CD14-positive monocyte (primary cell): ENCODE measurements around the gene IL4R. TPM values are rescaled to one million over a fixed set of nuclear protein-coding genes. Genes with fewer than 3 reads are reported as not detected.

Experiments
- DNase-seq, 3 donors: peaks; one replicate each; pipeline ENCODE4 v3.0.0-alpha.2; 2011 to 2022
- H2AFZ ChIP-seq: 2 replicates; pipeline ENCODE4 v1.6.0; 2012; ENCODE audit warnings: mild to moderate bottlenecking, low read depth, low read length, inconsistent platforms; ENCODE audit not compliant: insufficient read depth, poor library complexity, severe bottlenecking
- H3K27ac ChIP-seq, 2 donors: 1 replicate in 1 of 2; 2 replicates in 1 of 2; pipeline ENCODE4 v1.5.1; 2012 to 2013; ENCODE audit warnings: low read length in 2 of 2, control low read depth in 1 of 2, inconsistent platforms in 1 of 2, low read depth in 1 of 2, mild to moderate bottlenecking in 1 of 2
- H3K27me3 ChIP-seq, 2 donors: one replicate each; pipeline versions ENCODE4 v1.6.0 to v1.6.1; 2011 to 2013; ENCODE audit warnings: low read length in 2 of 2; ENCODE audit not compliant: control insufficient read depth in 2 of 2, insufficient read depth in 2 of 2
- H3K36me3 ChIP-seq, 2 donors: replicated peaks in 1 of 2; 1 replicate in 1 of 2; 2 replicates in 1 of 2; pipeline versions ENCODE4 v1.5.1 to v1.6.1; 2012 to 2013; ENCODE audit warnings: low read length in 2 of 2, control low read depth in 1 of 2, inconsistent platforms in 1 of 2, mild to moderate bottlenecking in 1 of 2; ENCODE audit not compliant: insufficient read depth in 2 of 2, control insufficient read depth in 1 of 2
- H3K4me1 ChIP-seq, 2 donors: 1 replicate in 1 of 2; 2 replicates in 1 of 2; pipeline versions ENCODE4 v1.5.1 to v1.6.1; 2012 to 2013; ENCODE audit warnings: low read length in 2 of 2, control low read depth in 1 of 2, inconsistent platforms in 1 of 2, mild to moderate bottlenecking in 1 of 2, moderate library complexity in 1 of 2; ENCODE audit not compliant: insufficient read depth in 2 of 2, control insufficient read depth in 1 of 2
- H3K4me2 ChIP-seq: replicated peaks from 2 replicates; pipeline ENCODE3; 2012; ENCODE audit warnings: low read length, moderate library complexity, mild to moderate bottlenecking; ENCODE audit not compliant: poor library complexity, severe bottlenecking; ENCODE audit errors: extremely low read depth
- H3K4me3 ChIP-seq, 3 experiments: fragments of 200-600 bp in 1 of 3; sonication (generic) in 1 of 3; replicated peaks in 1 of 3; 1 replicate in 2 of 3; 2 replicates in 1 of 3; pipeline ENCODE4 v1.5.1; 2011 to 2013; ENCODE audit warnings: low read length in 3 of 3, mild to moderate bottlenecking in 3 of 3, control low read depth in 2 of 3, low read depth in 2 of 3, inconsistent platforms in 1 of 3, moderate library complexity in 1 of 3
- H3K79me2 ChIP-seq: 2 replicates; pipeline ENCODE4 v1.6.0; 2012; ENCODE audit warnings: mild to moderate bottlenecking, control low read depth, inconsistent platforms, low read length, moderate library complexity; ENCODE audit not compliant: insufficient read depth
- H3K9ac ChIP-seq: 2 replicates; pipeline ENCODE4 v1.6.0; 2017; ENCODE audit warnings: low read length, mild to moderate bottlenecking; ENCODE audit not compliant: insufficient read depth, poor library complexity, severe bottlenecking
- H3K9me3 ChIP-seq, 2 donors: replicated peaks in 1 of 2; 1 replicate in 1 of 2; 2 replicates in 1 of 2; pipeline versions ENCODE4 v1.5.1 to v1.6.1; 2012 to 2013; ENCODE audit warnings: low read length in 2 of 2, control low read depth in 1 of 2; ENCODE audit not compliant: control insufficient read depth in 1 of 2, insufficient read depth in 1 of 2
- H4K20me1 ChIP-seq: 2 replicates; pipeline ENCODE4 v1.6.0; 2012; ENCODE audit warnings: mild to moderate bottlenecking, low read length, control low read depth, moderate library complexity; ENCODE audit not compliant: insufficient read depth
- H3K27ac Mint-ChIP-seq, 7 donors: one replicate each; pipeline ENCODE4 v1.8.0; 2020; ENCODE audit warnings: mild to moderate bottlenecking in 7 of 7, mixed read lengths in 7 of 7, moderate library complexity in 6 of 7, inconsistent platforms in 2 of 7
- H3K27me3 Mint-ChIP-seq, 3 donors: one replicate each; pipeline ENCODE4 v1.8.0; 2021 to 2022; ENCODE audit warnings: low read depth in 3 of 3, mild to moderate bottlenecking in 3 of 3, mixed read lengths in 3 of 3, moderate library complexity in 3 of 3, inconsistent platforms in 1 of 3
- H3K36me3 Mint-ChIP-seq, 2 donors: one replicate each; pipeline ENCODE4 v1.8.0; 2020; ENCODE audit warnings: mixed read lengths in 2 of 2, inconsistent platforms in 1 of 2, mild to moderate bottlenecking in 1 of 2
- H3K4me1 Mint-ChIP-seq: one replicate; pipeline ENCODE4 v1.8.0; 2020; ENCODE audit warnings: mild to moderate bottlenecking, mixed read lengths
- H3K4me3 Mint-ChIP-seq, 2 donors: one replicate each; pipeline ENCODE4 v1.8.0; 2020; ENCODE audit warnings: mild to moderate bottlenecking in 2 of 2, mixed read lengths in 2 of 2, moderate library complexity in 1 of 2
- H3K9me3 Mint-ChIP-seq, 7 donors: one replicate each; pipeline ENCODE4 v1.8.0; 2020 to 2022; ENCODE audit warnings: mixed read lengths in 7 of 7, mild to moderate bottlenecking in 6 of 7, moderate library complexity in 6 of 7, inconsistent platforms in 2 of 7
- whole genome bisulfite sequencing: methylation state at CpG from one replicate; pipeline ENCODE4 v1.1.5; 2013; ENCODE audit warnings: missing lambda C conversion rate; ENCODE audit not compliant: insufficient coverage; 5-methylcytosine and 5-hydroxymethylcytosine counted together
- intact Hi-C, 2 donors: fragments of 100-400 bp; cut with micrococcal nuclease; formaldehyde crosslinking; loops; one replicate each; pipeline versions ENCODE4 v1.15.0 to v1.15.1; 2023
- polyA plus RNA-seq, 3 donors: library from polyadenylated mRNA; depleted of rRNA in 1 of 3; unstranded in 2 of 3; stranded (reverse) in 1 of 3; fragments of 300-500 nt in 2 of 3; fragments of >200 nt in 1 of 3; fragmentation: Illumina TruSeq in 2 of 3; gene quantifications; 1 replicate in 2 of 3; 2 replicates in 1 of 3; pipeline ENCODE4 v1.2.3, GENCODE V29; 2012 to 2021
- TF ChIP-seq, protein P1 (sequence below): fragments of 200-600 bp; IDR thresholded peaks from one replicate; pipeline ENCODE4 v1.8.0; 2022; ENCODE audit warnings: antibody characterized with exemption, mild to moderate bottlenecking

IL4R gene
- polyA plus RNA-seq, 3 donors = 25.1 to 80.4 (median 35.6) TPM

DNA sequence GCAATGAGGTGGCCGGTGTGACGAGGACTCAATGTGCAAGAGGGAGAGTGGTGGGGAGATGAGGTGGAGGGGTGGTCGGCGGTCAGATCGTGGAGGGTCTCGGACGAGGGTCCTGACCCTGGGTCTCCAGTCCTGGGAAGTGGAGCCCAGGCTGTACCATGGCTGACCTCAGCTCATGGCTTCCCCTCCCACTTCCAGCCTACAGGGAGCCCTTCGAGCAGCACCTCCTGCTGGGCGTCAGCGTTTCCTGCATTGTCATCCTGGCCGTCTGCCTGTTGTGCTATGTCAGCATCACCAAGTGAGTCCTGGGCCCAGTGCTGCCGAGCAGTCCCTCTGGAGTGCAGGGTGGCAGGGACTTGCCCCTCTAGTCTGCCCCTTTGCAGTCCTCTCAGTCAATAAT is 41.8 kb downstream of the IL4R start:
- 27% methylated on average over 5 of the region's 12 CpGs for WGBS
- Histone ChIP-seq H3K27ac (peak overlapping the region in 1 of 2 donors; percentile 37), H3K4me3 (no peak overlapping the region)

DNA sequence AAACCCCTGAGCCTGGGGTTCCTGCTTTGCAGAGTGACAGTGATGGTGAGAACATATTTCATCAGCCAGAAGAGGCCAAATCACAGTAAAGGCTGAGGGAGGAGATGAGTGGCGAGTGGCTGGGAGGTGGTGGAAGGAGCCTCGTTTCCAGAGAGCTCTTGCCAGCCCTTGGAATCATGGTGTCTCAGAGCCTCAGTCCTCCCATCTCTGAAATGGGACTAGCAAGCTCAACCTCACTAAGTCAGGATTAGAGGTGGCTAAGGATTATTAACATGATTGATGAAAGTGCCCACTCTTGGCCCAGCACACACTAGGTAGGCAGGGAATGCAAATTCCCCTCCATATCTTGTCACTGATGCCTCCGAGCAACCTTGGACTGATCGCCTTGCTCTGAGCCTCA is 43.0 kb downstream of the IL4R start:
- Mint-ChIP-seq H3K36me3 (peaks cover 88 to 99% of the 10 kb centered on the region in 2 donors), H3K27ac (peak overlapping the region in 1 of 7 donors; percentile 58)

More for the DNA sequence above, 41.8 kb downstream of the IL4R start:
- TF ChIP-seq, protein P1, sequence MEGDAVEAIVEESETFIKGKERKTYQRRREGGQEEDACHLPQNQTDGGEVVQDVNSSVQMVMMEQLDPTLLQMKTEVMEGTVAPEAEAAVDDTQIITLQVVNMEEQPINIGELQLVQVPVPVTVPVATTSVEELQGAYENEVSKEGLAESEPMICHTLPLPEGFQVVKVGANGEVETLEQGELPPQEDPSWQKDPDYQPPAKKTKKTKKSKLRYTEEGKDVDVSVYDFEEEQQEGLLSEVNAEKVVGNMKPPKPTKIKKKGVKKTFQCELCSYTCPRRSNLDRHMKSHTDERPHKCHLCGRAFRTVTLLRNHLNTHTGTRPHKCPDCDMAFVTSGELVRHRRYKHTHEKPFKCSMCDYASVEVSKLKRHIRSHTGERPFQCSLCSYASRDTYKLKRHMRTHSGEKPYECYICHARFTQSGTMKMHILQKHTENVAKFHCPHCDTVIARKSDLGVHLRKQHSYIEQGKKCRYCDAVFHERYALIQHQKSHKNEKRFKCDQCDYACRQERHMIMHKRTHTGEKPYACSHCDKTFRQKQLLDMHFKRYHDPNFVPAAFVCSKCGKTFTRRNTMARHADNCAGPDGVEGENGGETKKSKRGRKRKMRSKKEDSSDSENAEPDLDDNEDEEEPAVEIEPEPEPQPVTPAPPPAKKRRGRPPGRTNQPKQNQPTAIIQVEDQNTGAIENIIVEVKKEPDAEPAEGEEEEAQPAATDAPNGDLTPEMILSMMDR = peak; percentile 69
- peak; percentile 57 to 71 (median 61) for DNase-seq
- H3K9me3 Mint-ChIP-seq = peaks cover 0 to 7% (median 2%) of the 10 kb centered on the region in 7 donors
- Histone ChIP-seq H4K20me1 (peaks cover 4% of the 10 kb centered on the region), H3K79me2 (no peaks in the 10 kb centered on the region), H3K36me3 (peaks cover 89 to 99% of the 10 kb centered on the region in 2 donors), H2AFZ (no peak overlapping the region), H3K9ac (no peak overlapping the region), H3K9me3 (peaks cover 0 to 10% of the 10 kb centered on the region in 2 donors), H3K4me1 (no peaks in the 10 kb centered on the region), H3K4me2 (no peak overlapping the region), H3K27me3 (no peaks in the 10 kb centered on the region)
- intact Hi-C loops = no loop called here
- no peak overlapping the region for H3K4me3 Mint-ChIP-seq
- peaks cover 88 to 99% of the 10 kb centered on the region in 2 donors for H3K36me3 Mint-ChIP-seq
- H3K27me3 Mint-ChIP-seq = peaks cover 0 to 3% (median 0%) of the 10 kb centered on the region in 3 donors
- peak overlapping the region; percentile 8 to 69 (median 53) for H3K27ac Mint-ChIP-seq
- peaks cover 2% of the 10 kb centered on the region for H3K4me1 Mint-ChIP-seq

More for the DNA sequence above, 43.0 kb downstream of the IL4R start:
- H3K9me3 ChIP-seq = peaks cover 0 to 10% of the 10 kb centered on the region in 2 donors
- H3K27me3 Mint-ChIP-seq = peaks cover 0 to 3% (median 0%) of the 10 kb centered on the region in 3 donors
- H3K4me3 ChIP-seq = no peak overlapping the region
- H4K20me1 ChIP-seq = peaks cover 4% of the 10 kb centered on the region
- peaks cover 0 to 7% (median 2%) of the 10 kb centered on the region in 7 donors for H3K9me3 Mint-ChIP-seq
- H2AFZ ChIP-seq = no peak overlapping the region
- H3K27ac ChIP-seq = no peak overlapping the region
- peaks cover 2% of the 10 kb centered on the region for H3K4me1 Mint-ChIP-seq
- 94% methylated on average over 3 of the region's 4 CpGs for WGBS
- intact Hi-C loops = no loop called here
- H3K4me2 ChIP-seq = no peak overlapping the region
- no peak overlapping the region for H3K9ac ChIP-seq
- H3K4me1 ChIP-seq = no peaks in the 10 kb centered on the region
- H3K4me3 Mint-ChIP-seq = no peak overlapping the region
- H3K79me2 ChIP-seq = no peaks in the 10 kb centered on the region
- no peaks in the 10 kb centered on the region for H3K27me3 ChIP-seq
- peaks cover 91 to 99% of the 10 kb centered on the region in 2 donors for H3K36me3 ChIP-seq
- DNase-seq = no peak
- TF ChIP-seq, protein P1 = no peak
